NCI-H460 (cell line): ENCODE measurements around the gene CADM1. TPM values are rescaled to one million over a fixed set of nuclear protein-coding genes. Genes with fewer than 3 reads are reported as not detected.

Experiments used
- DNase-seq: peaks from one replicate; pipeline ENCODE4 v3.0.0-alpha.2; 2016; ENCODE audit warnings: low read depth; ENCODE audit errors: extremely low read depth
- total RNA-seq: library from RNA; depleted of rRNA; stranded (reverse); fragments of >200 nt; shearing (Covaris generic); gene quantifications from 2 replicates; pipeline ENCODE4 v1.2.3, GENCODE V29; 2014

CADM1 gene
- total RNA-seq, 1 experiment from 2014 or later: 0.35 TPM

- DNase-seq: no peak
These were observed 206.9 kb downstream of the CADM1 start for GRCh38 chr11:115297330-115297729.

- no peak for DNase-seq
These were observed 212.9 kb downstream of the CADM1 start for GRCh38 chr11:115291325-115291724.

GRCh38 chr11:115290893-115291292, 213.3 kb downstream of the CADM1 start:
- DNase-seq: no peak

- DNase-seq: no peak
These were observed 213.7 kb downstream of the CADM1 start for GRCh38 chr11:115290479-115290878.

GRCh38 chr11:115287266-115287665, 216.9 kb downstream of the CADM1 start:
- DNase-seq: no peak

GRCh38 chr11:115286614-115287013, 217.6 kb downstream of the CADM1 start:
- DNase-seq: no peak

GRCh38 chr11:115284773-115285172, 219.4 kb downstream of the CADM1 start:
- no peak for DNase-seq

GRCh38 chr11:115282923-115283322, 221.3 kb downstream of the CADM1 start:
- DNase-seq: no peak

- DNase-seq: no peak
These were observed 223.4 kb downstream of the CADM1 start for GRCh38 chr11:115280775-115281174.

- DNase-seq: no peak
These were observed 224.1 kb downstream of the CADM1 start for GRCh38 chr11:115279813-115280761.

GRCh38 chr11:115276799-115277198, 227.4 kb downstream of the CADM1 start:
- DNase-seq: no peak

GRCh38 chr11:115276191-115276590, 228.0 kb downstream of the CADM1 start:
- DNase-seq: no peak

- no peak for DNase-seq
These were observed 229.2 kb downstream of the CADM1 start for GRCh38 chr11:115275045-115275444.

GRCh38 chr11:115272925-115273324, 231.3 kb downstream of the CADM1 start:
- no peak for DNase-seq

- no peak for DNase-seq
These were observed 232.6 kb downstream of the CADM1 start for GRCh38 chr11:115271643-115272042.

GRCh38 chr11:115269191-115269950, 234.8 kb downstream of the CADM1 start:
- DNase-seq: no peak

- no peak for DNase-seq
These were observed 236.3 kb downstream of the CADM1 start for GRCh38 chr11:115267871-115268270.

- DNase-seq: no peak
These were observed 236.9 kb downstream of the CADM1 start for GRCh38 chr11:115267238-115267781.

GRCh38 chr11:115266066-115266639, 238.1 kb downstream of the CADM1 start:
- DNase-seq: no peak

- DNase-seq: no peak
These were observed 240.2 kb downstream of the CADM1 start for GRCh38 chr11:115263799-115264656.
